ENCODE measurements around the gene CCL23.

CCL23 gene

GRCh38 chr17:35982409-35983191, 35.2 kb downstream of the CCL23 start:
- no peak overlapping the region for H3K4me3 ChIP-seq (ENCODE audit: low read depth, low read length)
- H3K36me3 ChIP-seq (ENCODE audit: control insufficient read depth, insufficient read depth, low read length): no peaks in the 10 kb centered on the region
- no peaks in the 10 kb centered on the region for H3K4me1 ChIP-seq (ENCODE audit: control insufficient read depth, insufficient read depth, low read length)
- H3K9me3 ChIP-seq (ENCODE audit: control insufficient read depth, insufficient read depth, low read length): no peaks in the 10 kb centered on the region
- no peak overlapping the region for H3K9ac ChIP-seq (ENCODE audit: low read depth, low read length)
- no peaks in the 10 kb centered on the region for H3K27me3 ChIP-seq (ENCODE audit: control insufficient read depth, insufficient read depth, low read length)
- H3K27ac ChIP-seq (ENCODE audit: low read depth, low read length): no peak overlapping the region

- H3K36me3 ChIP-seq (ENCODE audit: control insufficient read depth, insufficient read depth, low read length): no peaks in the 10 kb centered on the region
- H3K9ac ChIP-seq (ENCODE audit: low read depth, low read length): no peak overlapping the region
- no peak overlapping the region for H3K4me3 ChIP-seq (ENCODE audit: low read depth, low read length)
- H3K27ac ChIP-seq (ENCODE audit: low read depth, low read length): no peak overlapping the region
- no peaks in the 10 kb centered on the region for H3K27me3 ChIP-seq (ENCODE audit: control insufficient read depth, insufficient read depth, low read length)
- no peaks in the 10 kb centered on the region for H3K9me3 ChIP-seq (ENCODE audit: control insufficient read depth, insufficient read depth, low read length)
- no peaks in the 10 kb centered on the region for H3K4me1 ChIP-seq (ENCODE audit: control insufficient read depth, insufficient read depth, low read length)
Observed at GRCh38 chr17:35981908-35982330, 35.9 kb downstream of the CCL23 start.

DNA sequence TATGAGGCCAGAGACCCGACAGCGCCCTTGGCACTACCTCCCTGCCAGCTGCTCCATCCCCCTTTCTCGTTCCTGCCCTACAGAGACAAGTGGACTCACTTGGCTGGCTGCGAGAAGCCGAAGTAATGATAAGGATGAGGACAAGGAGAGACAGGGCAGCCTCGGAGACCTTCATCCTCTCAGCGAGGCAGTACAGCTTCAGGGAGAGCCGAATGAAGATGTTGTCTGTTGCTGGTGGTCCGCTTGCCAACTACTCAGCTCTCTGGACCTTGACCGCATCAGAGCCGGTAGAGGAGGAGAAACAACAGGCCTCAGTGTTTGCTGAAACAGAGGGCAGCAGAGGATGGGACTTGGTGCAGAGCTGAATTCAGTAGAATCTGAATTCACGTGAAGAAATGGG, 36.5 kb downstream of the CCL23 start, which contains the start of gene CCL16:
TSS of gene CCL16 (minus strand) at position 252 of the 400 bp plus-strand sequence. CDS start at position 175, 77 bp downstream.
- Histone ChIP-seq H3K27me3 (ENCODE audit: control insufficient read depth, insufficient read depth, low read length) (no peaks in the 10 kb centered on the region), H3K27ac (ENCODE audit: low read depth, low read length) (no peak within 1 kb of the TSS), H3K4me3 (ENCODE audit: low read depth, low read length) (no peak within 1 kb of the TSS), H3K36me3 (ENCODE audit: control insufficient read depth, insufficient read depth, low read length) (no peaks in the 10 kb centered on the region), H3K9me3 (ENCODE audit: control insufficient read depth, insufficient read depth, low read length) (no peaks in the 10 kb centered on the region), H3K9ac (ENCODE audit: low read depth, low read length) (no peak within 1 kb of the TSS), H3K4me1 (ENCODE audit: control insufficient read depth, insufficient read depth, low read length) (no peaks in the 10 kb centered on the region)

GRCh38 chr17:35978346-35978745, 39.4 kb downstream of the CCL23 start:
- Histone ChIP-seq H3K27ac (ENCODE audit: low read depth, low read length) (no peak overlapping the region), H3K27me3 (ENCODE audit: control insufficient read depth, insufficient read depth, low read length) (no peaks in the 10 kb centered on the region), H3K4me1 (ENCODE audit: control insufficient read depth, insufficient read depth, low read length) (no peaks in the 10 kb centered on the region), H3K9me3 (ENCODE audit: control insufficient read depth, insufficient read depth, low read length) (no peaks in the 10 kb centered on the region), H3K4me3 (ENCODE audit: low read depth, low read length) (no peak overlapping the region), H3K36me3 (ENCODE audit: control insufficient read depth, insufficient read depth, low read length) (no peaks in the 10 kb centered on the region), H3K9ac (ENCODE audit: low read depth, low read length) (no peak overlapping the region)

- Histone ChIP-seq H3K27ac (ENCODE audit: low read depth, low read length) (no peak overlapping the region), H3K9me3 (ENCODE audit: control insufficient read depth, insufficient read depth, low read length) (no peaks in the 10 kb centered on the region), H3K36me3 (ENCODE audit: control insufficient read depth, insufficient read depth, low read length) (no peaks in the 10 kb centered on the region), H3K4me3 (ENCODE audit: low read depth, low read length) (no peak overlapping the region), H3K27me3 (ENCODE audit: control insufficient read depth, insufficient read depth, low read length) (no peaks in the 10 kb centered on the region), H3K9ac (ENCODE audit: low read depth, low read length) (no peak overlapping the region), H3K4me1 (ENCODE audit: control insufficient read depth, insufficient read depth, low read length) (no peaks in the 10 kb centered on the region)
Observed at GRCh38 chr17:35977509-35977908, 40.3 kb downstream of the CCL23 start.

- H3K9ac ChIP-seq (ENCODE audit: low read depth, low read length): no peak overlapping the region
- no peaks in the 10 kb centered on the region for H3K27me3 ChIP-seq (ENCODE audit: control insufficient read depth, insufficient read depth, low read length)
- H3K27ac ChIP-seq (ENCODE audit: low read depth, low read length): peak overlapping the region; percentile 60
- no peaks in the 10 kb centered on the region for H3K9me3 ChIP-seq (ENCODE audit: control insufficient read depth, insufficient read depth, low read length)
- H3K4me3 ChIP-seq (ENCODE audit: low read depth, low read length): no peak overlapping the region
- no peaks in the 10 kb centered on the region for H3K36me3 ChIP-seq (ENCODE audit: control insufficient read depth, insufficient read depth, low read length)
- no peaks in the 10 kb centered on the region for H3K4me1 ChIP-seq (ENCODE audit: control insufficient read depth, insufficient read depth, low read length)
Observed at GRCh38 chr17:35973333-35974260, 44.2 kb downstream of the CCL23 start.

DNA sequence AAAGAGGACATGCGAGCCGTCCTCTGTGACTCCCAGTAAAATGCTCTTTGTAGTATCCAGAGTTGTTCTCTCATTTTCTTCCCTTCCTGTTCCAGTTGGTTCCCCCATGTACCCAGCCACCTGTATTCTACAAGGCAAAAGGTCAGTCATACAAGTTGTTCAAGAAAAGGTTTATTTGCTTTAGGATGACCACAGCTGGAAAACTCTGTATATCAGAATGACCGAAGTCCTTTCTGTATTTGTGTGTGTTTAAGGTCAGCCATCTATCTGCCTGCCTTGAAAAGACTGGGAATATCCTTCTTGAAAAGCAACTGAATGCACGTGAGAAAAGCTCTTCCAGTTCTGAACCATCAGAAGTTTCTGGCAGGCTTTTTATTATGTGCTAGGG, 44.8 kb downstream of the CCL23 start:
- no peak overlapping the region for H3K4me3 ChIP-seq (ENCODE audit: low read depth, low read length)
- H3K36me3 ChIP-seq (ENCODE audit: control insufficient read depth, insufficient read depth, low read length): no peaks in the 10 kb centered on the region
- H3K27ac ChIP-seq (ENCODE audit: low read depth, low read length): peak overlapping the region; percentile 60
- H3K9me3 ChIP-seq (ENCODE audit: control insufficient read depth, insufficient read depth, low read length): no peaks in the 10 kb centered on the region
- H3K27me3 ChIP-seq (ENCODE audit: control insufficient read depth, insufficient read depth, low read length): no peaks in the 10 kb centered on the region
- H3K4me1 ChIP-seq (ENCODE audit: control insufficient read depth, insufficient read depth, low read length): no peaks in the 10 kb centered on the region
- no peak overlapping the region for H3K9ac ChIP-seq (ENCODE audit: low read depth, low read length)

GRCh38 chr17:35972535-35972934, 45.2 kb downstream of the CCL23 start:
- no peak overlapping the region for H3K27ac ChIP-seq (ENCODE audit: low read depth, low read length)
- H3K9ac ChIP-seq (ENCODE audit: low read depth, low read length): no peak overlapping the region
- no peaks in the 10 kb centered on the region for H3K36me3 ChIP-seq (ENCODE audit: control insufficient read depth, insufficient read depth, low read length)
- H3K4me1 ChIP-seq (ENCODE audit: control insufficient read depth, insufficient read depth, low read length): no peaks in the 10 kb centered on the region
- H3K27me3 ChIP-seq (ENCODE audit: control insufficient read depth, insufficient read depth, low read length): no peaks in the 10 kb centered on the region
- H3K4me3 ChIP-seq (ENCODE audit: low read depth, low read length): no peak overlapping the region
- no peaks in the 10 kb centered on the region for H3K9me3 ChIP-seq (ENCODE audit: control insufficient read depth, insufficient read depth, low read length)

- no peaks in the 10 kb centered on the region for H3K4me1 ChIP-seq (ENCODE audit: control insufficient read depth, insufficient read depth, low read length)
- H3K27me3 ChIP-seq (ENCODE audit: control insufficient read depth, insufficient read depth, low read length): no peaks in the 10 kb centered on the region
- no peak overlapping the region for H3K9ac ChIP-seq (ENCODE audit: low read depth, low read length)
- no peak overlapping the region for H3K27ac ChIP-seq (ENCODE audit: low read depth, low read length)
- no peaks in the 10 kb centered on the region for H3K36me3 ChIP-seq (ENCODE audit: control insufficient read depth, insufficient read depth, low read length)
- no peaks in the 10 kb centered on the region for H3K9me3 ChIP-seq (ENCODE audit: control insufficient read depth, insufficient read depth, low read length)
- H3K4me3 ChIP-seq (ENCODE audit: low read depth, low read length): no peak overlapping the region
Observed at GRCh38 chr17:35972066-35972465, 45.7 kb downstream of the CCL23 start.

- Histone ChIP-seq H3K9me3 (ENCODE audit: control insufficient read depth, insufficient read depth, low read length) (no peaks in the 10 kb centered on the region), H3K9ac (ENCODE audit: low read depth, low read length) (no peak overlapping the region), H3K4me3 (ENCODE audit: low read depth, low read length) (no peak overlapping the region), H3K27ac (ENCODE audit: low read depth, low read length) (no peak overlapping the region), H3K4me1 (ENCODE audit: control insufficient read depth, insufficient read depth, low read length) (no peaks in the 10 kb centered on the region), H3K27me3 (ENCODE audit: control insufficient read depth, insufficient read depth, low read length) (no peaks in the 10 kb centered on the region), H3K36me3 (ENCODE audit: control insufficient read depth, insufficient read depth, low read length) (no peaks in the 10 kb centered on the region)
Observed at GRCh38 chr17:35969558-35970380, 48.0 kb downstream of the CCL23 start.
